Lung microvascular endothelial cell (primary cell): ENCODE results near the gene NAGS. TPM values are rescaled to one million over a fixed set of nuclear protein-coding genes. Genes with fewer than 3 reads are reported as not detected.
"Not testable (repeated sequence)": the region's sequence is repeated elsewhere in the genome, so short reads cannot be mapped to it uniquely, and the experiment has no call there.

Experiments used
- DNase-seq, 2 donors: peaks; one replicate each; pipeline versions ENCODE4 v3.0.0 to v3.0.0-alpha.2; 2010; ENCODE audit warnings: low read depth in 2 of 2
- total RNA-seq: library from RNA; depleted of rRNA; stranded (reverse); fragments of >200 nt; gene quantifications from 2 replicates; pipeline ENCODE4 v1.2.1, GENCODE V29; 2014

The NAGS gene
- total RNA-seq, 1 donor from 2014 or later: 2.0 TPM

GRCh38 chr17:44039829-44040635 is 35.6 kb downstream of the NAGS start:
- peak in 1 of 2 donors; percentile 32 for DNase-seq

- peak in 1 of 2 donors; percentile 33 for DNase-seq
Measured at GRCh38 chr17:44043272-44043696, 38.9 kb downstream of the NAGS start.

GRCh38 chr17:44044071-44044470 is 39.6 kb downstream of the NAGS start:
- peak; percentile 10 to 18 for DNase-seq

GRCh38 chr17:44045486-44045885 is 41.1 kb downstream of the NAGS start:
- no peak for DNase-seq

DNA sequence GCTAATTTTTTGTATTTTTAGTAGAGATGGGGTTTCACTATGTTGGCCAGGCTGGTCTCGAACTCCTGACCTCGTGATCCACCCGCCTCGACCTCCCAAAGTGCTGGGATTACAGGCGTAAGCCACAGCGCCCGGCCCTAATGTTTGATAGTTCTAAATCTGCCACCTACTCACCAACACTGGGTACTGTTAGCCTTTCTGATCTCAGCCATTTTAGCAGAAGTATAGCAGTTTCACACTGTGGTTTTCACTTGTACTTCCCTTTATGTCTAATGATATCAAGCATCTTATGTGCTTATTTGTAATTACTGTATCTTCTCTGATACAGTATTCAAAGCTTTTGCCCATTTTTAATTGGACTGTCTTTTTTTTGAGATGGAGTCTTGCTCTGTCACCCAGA is 42.5 kb downstream of the NAGS start:
- DNase-seq: not testable (repeated sequence)

GRCh38 chr17:44049294-44050060 is 45.1 kb downstream of the NAGS start:
- DNase-seq: no peak

DNA sequence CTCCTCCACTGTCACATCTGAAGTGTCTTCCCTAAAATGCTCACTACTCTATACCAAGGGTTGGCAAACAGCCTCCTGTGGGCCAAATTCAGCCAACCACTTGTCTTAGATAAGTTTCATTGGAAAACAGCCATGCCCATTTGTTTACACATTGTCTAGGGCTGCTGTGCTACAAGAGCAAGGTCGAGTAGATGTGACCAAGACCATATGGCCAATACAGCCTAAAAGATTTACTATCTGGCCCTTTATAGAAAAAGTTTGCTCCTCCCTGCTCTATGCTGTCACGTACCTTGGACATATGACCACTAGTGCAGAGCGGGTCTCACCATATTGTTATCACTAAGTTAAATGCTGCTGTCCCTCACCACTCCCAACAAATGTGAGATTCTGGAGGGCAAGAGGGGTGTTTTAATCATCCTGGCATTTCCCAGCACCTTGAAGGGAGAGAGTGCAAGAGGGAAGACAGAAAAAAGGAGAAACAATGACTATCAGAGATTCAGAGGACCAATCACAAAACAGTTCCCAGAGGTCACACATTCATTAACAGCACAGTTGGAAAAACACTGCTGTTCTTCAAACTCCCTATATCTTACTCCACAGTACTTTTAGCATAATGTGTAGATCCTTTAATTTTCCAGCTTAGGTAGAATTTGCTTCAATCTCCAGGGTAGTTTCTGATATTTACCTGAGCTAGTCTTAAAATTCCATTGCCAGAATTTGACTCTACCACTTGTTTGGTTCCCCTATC is 48.9 kb downstream of the NAGS start:
- no peak for DNase-seq

Other genes starting within 250 kb of the NAGS start
- gene SOST, start 245.8 kb upstream of the NAGS start, total RNA-seq: not detected in 2 replicates
- gene DUSP3, start 225.6 kb upstream of the NAGS start, total RNA-seq: 41.6 and 76.2 TPM in 2 replicates
- not detected in 2 replicates for gene CFAP97D1, start 224.2 kb upstream of the NAGS start, total RNA-seq
- 0.60 and 0.87 TPM in 2 replicates for gene MPP3, start 171.5 kb upstream of the NAGS start, total RNA-seq
- gene CD300LG, start 157.4 kb upstream of the NAGS start, total RNA-seq: under 0.01 TPM in 1 of 2 replicates, not detected in the other
- gene MPP2, start 97.1 kb upstream of the NAGS start, total RNA-seq: under 0.01 TPM in 2 replicates
- not detected in 2 replicates for gene PPY, start 62.1 kb upstream of the NAGS start, total RNA-seq
- gene PYY, start 50.7 kb upstream of the NAGS start, total RNA-seq: not detected in 2 replicates
- 65.2 and 77.2 TPM in 2 replicates for gene TMEM101, start 10.3 kb downstream of the NAGS start, total RNA-seq
- 18.7 and 20.9 TPM in 2 replicates for gene LSM12, start 62.0 kb downstream of the NAGS start, total RNA-seq
- gene G6PC3, start 66.1 kb downstream of the NAGS start, total RNA-seq: 24.6 and 25.2 TPM in 2 replicates
- gene HDAC5, start 119.0 kb downstream of the NAGS start, total RNA-seq: 28.2 and 32.9 TPM in 2 replicates
- gene HROB, start 137.3 kb downstream of the NAGS start, total RNA-seq: 0.99 and 1.5 TPM in 2 replicates
- not detected in 2 replicates for gene ASB16, start 166.1 kb downstream of the NAGS start, total RNA-seq
- gene TMUB2, start 182.3 kb downstream of the NAGS start, total RNA-seq: 23.5 and 39.9 TPM in 2 replicates
- 26.8 and 41.7 TPM in 2 replicates for gene ATXN7L3, start 195.3 kb downstream of the NAGS start, total RNA-seq
- gene UBTF, start 215.1 kb downstream of the NAGS start, total RNA-seq: 28.3 and 40.5 TPM in 2 replicates